Measurements from ENCODE around the gene SLC39A8. TPM values are rescaled to one million over a fixed set of nuclear protein-coding genes. Genes with fewer than 3 reads are reported as not detected.

SLC39A8 gene
- total RNA-seq, 2 donors from 2014 or later = 64.4 to 76.4 TPM

DNA sequence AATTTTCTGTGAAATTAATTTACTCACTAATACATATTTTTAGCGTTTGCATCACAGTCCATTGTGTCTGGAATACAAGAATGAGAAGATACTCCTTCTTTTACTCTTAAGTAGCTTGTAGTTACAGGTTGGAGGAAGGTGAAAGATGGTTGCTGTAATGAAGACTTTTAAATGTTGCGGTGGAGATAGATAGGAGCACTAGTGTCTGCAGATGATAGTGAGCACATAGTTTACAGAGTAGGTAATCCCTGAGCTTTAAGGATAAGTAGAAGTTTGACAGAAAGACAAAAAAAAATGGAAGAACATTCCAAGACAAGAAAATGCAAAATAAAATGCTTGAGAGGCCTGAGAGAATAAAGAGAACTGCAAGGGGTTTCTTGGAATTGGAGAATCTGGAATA, 5.4 kb upstream of the SLC39A8 start:
- Mint-ChIP-seq H3K4me1 (peaks cover 21% of the 10 kb centered on the region), H3K4me3 (no peak overlapping the region), H3K27ac (no peak overlapping the region), H3K9me3 (no peaks in the 10 kb centered on the region), H3K36me3 (ENCODE audit: low read depth) (no peaks in the 10 kb centered on the region), H3K27me3 (ENCODE audit: insufficient read depth) (no peaks in the 10 kb centered on the region)
- TF ChIP-seq, protein P1, sequence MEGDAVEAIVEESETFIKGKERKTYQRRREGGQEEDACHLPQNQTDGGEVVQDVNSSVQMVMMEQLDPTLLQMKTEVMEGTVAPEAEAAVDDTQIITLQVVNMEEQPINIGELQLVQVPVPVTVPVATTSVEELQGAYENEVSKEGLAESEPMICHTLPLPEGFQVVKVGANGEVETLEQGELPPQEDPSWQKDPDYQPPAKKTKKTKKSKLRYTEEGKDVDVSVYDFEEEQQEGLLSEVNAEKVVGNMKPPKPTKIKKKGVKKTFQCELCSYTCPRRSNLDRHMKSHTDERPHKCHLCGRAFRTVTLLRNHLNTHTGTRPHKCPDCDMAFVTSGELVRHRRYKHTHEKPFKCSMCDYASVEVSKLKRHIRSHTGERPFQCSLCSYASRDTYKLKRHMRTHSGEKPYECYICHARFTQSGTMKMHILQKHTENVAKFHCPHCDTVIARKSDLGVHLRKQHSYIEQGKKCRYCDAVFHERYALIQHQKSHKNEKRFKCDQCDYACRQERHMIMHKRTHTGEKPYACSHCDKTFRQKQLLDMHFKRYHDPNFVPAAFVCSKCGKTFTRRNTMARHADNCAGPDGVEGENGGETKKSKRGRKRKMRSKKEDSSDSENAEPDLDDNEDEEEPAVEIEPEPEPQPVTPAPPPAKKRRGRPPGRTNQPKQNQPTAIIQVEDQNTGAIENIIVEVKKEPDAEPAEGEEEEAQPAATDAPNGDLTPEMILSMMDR (conservative IDR thresholded peaks at IDR 0.05) = no peak
- Histone ChIP-seq H3K27me3 (ENCODE audit: control insufficient read depth, insufficient read depth, low read length, poor library complexity, severe bottlenecking) (no peaks in the 10 kb centered on the region), H3K9ac (ENCODE audit: extremely low read depth, low read length, poor library complexity, severe bottlenecking) (no peak overlapping the region), H3K4me1 (ENCODE audit: control insufficient read depth, insufficient read depth, low read length) (peaks cover under 1% of the 10 kb centered on the region), H3K4me3 (ENCODE audit: low read length) (no peak overlapping the region), H3K9me3 (ENCODE audit: control insufficient read depth, low read length) (no peaks in the 10 kb centered on the region), H3K36me3 (ENCODE audit: control insufficient read depth, insufficient read depth, low read length) (no peaks in the 10 kb centered on the region), H3K27ac (ENCODE audit: low read depth, low read length) (no peak overlapping the region)
- DNase-seq = no peak
- 75 to 94% methylated on average over 1 of the region's 2 CpGs for WGBS, 2 experiments (ENCODE audit: insufficient coverage in 1 of 2, insufficient read length in 1 of 2)

DNA sequence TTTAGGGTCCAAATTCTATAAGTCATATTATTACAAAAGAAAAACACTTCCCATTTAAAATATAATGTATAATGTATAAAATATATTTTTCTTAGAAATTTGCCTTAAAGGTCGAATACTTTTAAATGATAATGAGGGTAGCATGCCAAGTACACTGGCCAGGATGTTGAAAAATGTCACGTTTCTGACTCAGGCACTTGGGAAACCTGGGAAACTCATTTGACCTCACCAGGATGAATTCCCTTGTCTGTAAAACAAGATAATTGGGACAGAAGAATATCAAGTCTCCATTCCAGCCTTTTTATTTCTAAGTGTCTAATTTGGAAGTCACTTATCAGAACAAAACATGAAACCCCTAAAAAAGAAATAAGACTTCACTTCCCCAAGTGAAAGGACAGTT, 3.4 kb upstream of the SLC39A8 start:
- DNase-seq = no peak
- H3K4me1 Mint-ChIP-seq = peaks cover 22% of the 10 kb centered on the region
- no peak overlapping the region for H3K27ac ChIP-seq (ENCODE audit: low read depth, low read length)
- no peaks in the 10 kb centered on the region for H3K27me3 Mint-ChIP-seq (ENCODE audit: insufficient read depth)
- H3K36me3 ChIP-seq (ENCODE audit: control insufficient read depth, insufficient read depth, low read length) = no peaks in the 10 kb centered on the region
- H3K27ac Mint-ChIP-seq = no peak overlapping the region
- H3K36me3 Mint-ChIP-seq (ENCODE audit: low read depth) = no peaks in the 10 kb centered on the region
- H3K4me3 ChIP-seq (ENCODE audit: low read length) = no peak overlapping the region
- WGBS, 2 experiments (ENCODE audit: insufficient coverage in 1 of 2, insufficient read length in 1 of 2) = 85 to 100% methylated on average over 1 to 2 of the region's 2 CpGs
- peaks cover 3% of the 10 kb centered on the region for H3K4me1 ChIP-seq (ENCODE audit: control insufficient read depth, insufficient read depth, low read length)
- H3K4me3 Mint-ChIP-seq = no peak overlapping the region
- TF ChIP-seq, protein P1 (conservative IDR thresholded peaks at IDR 0.05) = no peak
- H3K9me3 ChIP-seq (ENCODE audit: control insufficient read depth, low read length) = no peaks in the 10 kb centered on the region
- no peaks in the 10 kb centered on the region for H3K27me3 ChIP-seq (ENCODE audit: control insufficient read depth, insufficient read depth, low read length, poor library complexity, severe bottlenecking)
- no peaks in the 10 kb centered on the region for H3K9me3 Mint-ChIP-seq
- no peak overlapping the region for H3K9ac ChIP-seq (ENCODE audit: extremely low read depth, low read length, poor library complexity, severe bottlenecking)

DNA sequence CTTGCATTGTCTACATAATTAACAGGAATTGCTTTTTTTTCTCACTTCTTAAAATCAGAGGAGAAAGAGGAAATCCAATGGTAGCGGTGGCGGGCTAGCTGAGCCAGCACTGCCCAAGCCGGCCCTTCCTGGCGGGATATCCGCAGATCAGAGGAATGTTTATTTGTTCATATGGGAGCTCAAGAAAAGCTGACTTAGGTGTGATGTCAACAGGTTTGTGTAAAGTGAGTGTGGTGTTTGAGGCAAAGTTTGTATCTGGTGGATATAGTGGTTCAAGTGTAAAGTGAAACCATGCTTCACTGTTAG, 466 bp upstream of the SLC39A8 start:
- peak overlapping the region; percentile 64 for H3K4me3 Mint-ChIP-seq
- H3K4me3 ChIP-seq (ENCODE audit: low read length) = peak overlapping the region; percentile 83
- no peaks in the 10 kb centered on the region for H3K27me3 Mint-ChIP-seq (ENCODE audit: insufficient read depth)
- peaks cover 40% of the 10 kb centered on the region for H3K4me1 Mint-ChIP-seq
- TF ChIP-seq, protein P1 (conservative IDR thresholded peaks at IDR 0.05) = peak; percentile 18
- H3K27me3 ChIP-seq (ENCODE audit: control insufficient read depth, insufficient read depth, low read length, poor library complexity, severe bottlenecking) = no peaks in the 10 kb centered on the region
- H3K9ac ChIP-seq (ENCODE audit: extremely low read depth, low read length, poor library complexity, severe bottlenecking) = peak overlapping the region; percentile 82
- WGBS, 2 experiments (ENCODE audit: insufficient coverage in 1 of 2, insufficient read length in 1 of 2) = 12 to 27% methylated on average over 2 to 5 of the region's 5 CpGs
- no peak for DNase-seq
- peak overlapping the region; percentile 83 for H3K27ac Mint-ChIP-seq
- H3K9me3 ChIP-seq (ENCODE audit: control insufficient read depth, low read length) = no peaks in the 10 kb centered on the region
- H3K36me3 ChIP-seq (ENCODE audit: control insufficient read depth, insufficient read depth, low read length) = no peaks in the 10 kb centered on the region
- H3K36me3 Mint-ChIP-seq (ENCODE audit: low read depth) = no peaks in the 10 kb centered on the region
- no peak overlapping the region for H3K27ac ChIP-seq (ENCODE audit: low read depth, low read length)
- no peaks in the 10 kb centered on the region for H3K9me3 Mint-ChIP-seq
- peaks cover 3% of the 10 kb centered on the region for H3K4me1 ChIP-seq (ENCODE audit: control insufficient read depth, insufficient read depth, low read length)
